ENCODE results near the gene FARP2.

- TF ChIP-seq CTCF (conservative IDR thresholded peaks at IDR 0.05; ENCODE audit: low read length) (no peak), EZH2phosphoT487 (IDR thresholded peaks at IDR 0.05; ENCODE audit: borderline replicate concordance) (no peak)
These were observed 781 bp downstream of the FARP2 start for GRCh38 chr2:241356871-241357260.

Measured in Loucy (cell line).